ENCODE results near the gene PSPN. TPM values are rescaled to one million over a fixed set of nuclear protein-coding genes. Genes with fewer than 3 reads are reported as not detected.

PSPN gene

DNA sequence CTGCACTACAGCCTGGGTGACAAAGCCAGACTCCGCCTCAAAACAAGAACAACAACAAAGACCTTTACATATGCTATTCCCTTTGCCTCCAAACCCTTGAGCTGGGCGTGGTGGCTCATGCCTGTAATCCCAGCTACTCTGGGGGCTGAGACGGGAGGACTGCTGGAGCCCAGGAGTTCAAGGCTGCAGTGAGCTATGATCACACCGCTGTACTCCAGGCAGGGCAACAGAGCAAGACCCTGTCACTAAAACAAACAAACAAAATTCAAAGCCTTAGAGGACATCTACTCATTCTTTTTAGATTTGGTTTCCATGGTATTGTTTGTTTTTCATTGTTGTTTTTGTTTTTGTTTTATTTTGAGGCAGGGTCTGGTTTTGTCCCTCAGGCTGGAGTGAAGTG is 50.1 kb downstream of the PSPN start:
- no peaks in the 10 kb centered on the region for H3K79me2 ChIP-seq (ENCODE audit: control insufficient read depth, insufficient read depth, low read length)
- H3K4me2 ChIP-seq (ENCODE audit: low read length) = no peak overlapping the region
- no peak overlapping the region for H3K4me3 ChIP-seq (ENCODE audit: low read length)
- H2BK15ac ChIP-seq (replicated peaks; ENCODE audit: low read depth) = no peak overlapping the region
- no peak overlapping the region for H3K27ac ChIP-seq (ENCODE audit: low read depth, low read length)
- no peaks in the 10 kb centered on the region for H3K27me3 ChIP-seq (ENCODE audit: insufficient read depth, low read length, poor library complexity)
- no peak overlapping the region for H3K56ac ChIP-seq (ENCODE audit: low read length)
- H2BK5ac ChIP-seq (ENCODE audit: low read length) = no peak overlapping the region
- H3K18ac ChIP-seq (ENCODE audit: low read length) = no peak overlapping the region
- H4K5ac ChIP-seq (ENCODE audit: low read length) = no peak overlapping the region
- H3K23ac ChIP-seq (ENCODE audit: low read length) = no peak overlapping the region
- no peak overlapping the region for H3K4ac ChIP-seq (ENCODE audit: low read depth, low read length)
- H3K36me3 ChIP-seq (ENCODE audit: control insufficient read depth, insufficient read depth, low read length) = no peaks in the 10 kb centered on the region
- no peaks in the 10 kb centered on the region for H3K4me1 ChIP-seq (ENCODE audit: control insufficient read depth, low read depth, low read length)
- no peak overlapping the region for H2AK5ac ChIP-seq (ENCODE audit: low read length)
- no peak overlapping the region for H4K8ac ChIP-seq (ENCODE audit: low read depth, low read length)
- no CpG with 5 or more reads among the region's 4 CpGs for WGBS (ENCODE audit: extremely low coverage, insufficient coverage, low lambda C conversion rate)
- H2BK120ac ChIP-seq (ENCODE audit: low read depth, low read length) = no peak overlapping the region
- H3K9ac ChIP-seq (ENCODE audit: low read length) = no peak overlapping the region
- H3K79me1 ChIP-seq (ENCODE audit: low read length) = no peaks in the 10 kb centered on the region
- no peak for DNase-seq

Small RNA genes lying within 50 kb of the gene (small RNA-seq; reads per million reads assigned to genes)
- gene MIR6790 (ENCODE audit: insufficient read depth) (not detected), gene MIR6885 (ENCODE audit: insufficient read depth) (not detected)
